Pulmonary artery endothelial cell (primary cell): ENCODE measurements around the gene MARCHF7. TPM values are rescaled to one million over a fixed set of nuclear protein-coding genes. Genes with fewer than 3 reads are reported as not detected.

Source experiments
- DNase-seq: peaks from one replicate; pipeline ENCODE4 v3.0.0-alpha.2; 2011; ENCODE audit warnings: low read depth, low spot score
- total RNA-seq: library from RNA; depleted of rRNA; stranded (reverse); fragments of >200 nt; gene quantifications from 2 replicates; pipeline ENCODE4 v1.2.3, GENCODE V29; 2014

MARCHF7 gene
- total RNA-seq, 1 donor from 2014 or later: 100 TPM

GRCh38 chr2:159762075-159762474 lies 49.8 kb downstream of the MARCHF7 start:
- no peak for DNase-seq

Other genes with a start within 250 kb of the MARCHF7 start
- gene BAZ2B, start 96.0 kb upstream of the MARCHF7 start, total RNA-seq: 76.6 and 81.9 TPM in 2 replicates
- 7.5 and 11.6 TPM in 2 replicates for gene CD302, start 85.7 kb downstream of the MARCHF7 start, total RNA-seq
- 28.1 and 56.4 TPM in 2 replicates for gene LY75, start 192.2 kb downstream of the MARCHF7 start, total RNA-seq